K562 treated with DMSO at 1 percent for 4 hours (cell line): Measurements from ENCODE around the gene SERPINB12. TPM values are rescaled to one million over a fixed set of nuclear protein-coding genes. Genes with fewer than 3 reads are reported as not detected.

ENCODE experiments used
- total RNA-seq: library from RNA; unstranded; fragments of 300-600 nt; gene quantifications from 2 replicates; pipeline ENCODE4 v1.2.3, GENCODE V29; 2022; ENCODE audit not compliant: insufficient read depth

SERPINB12 gene
- total RNA-seq: not detected in 2 replicates

DNA sequence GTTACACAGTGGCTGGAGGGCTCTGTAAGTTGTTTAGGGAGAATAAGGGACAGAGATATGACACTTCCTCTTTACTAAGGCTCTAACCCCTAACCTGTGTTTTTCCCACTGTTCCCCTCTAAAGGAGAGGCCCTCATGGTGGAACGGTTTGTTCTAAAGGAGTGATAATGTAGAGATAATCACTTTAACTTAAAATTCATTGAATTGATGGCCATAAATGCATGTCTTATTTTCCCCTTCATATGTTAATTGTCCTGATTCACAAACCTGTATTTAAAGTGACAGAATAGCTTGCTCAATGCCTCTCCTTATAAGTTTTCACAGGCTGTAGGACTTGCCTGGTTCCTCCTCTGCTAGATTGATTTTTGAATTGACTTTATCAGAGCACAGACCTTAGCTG lies at the start of gene SERPINB12:
Gene SERPINB12 (plus strand): TSS at position 301 of the 400 bp plus-strand sequence. CDS start 13,791 bp downstream, outside the sequence.

GRCh38 chr18:63586966-63587365 lies 44.8 kb downstream of the SERPINB12 start, which contains the start of gene SERPINB13:
SERPINB13 (plus strand) TSS chr18:63587343; CDS start chr18:63588668, 1,325 bp downstream.

Other genes with a start within 250 kb of the SERPINB12 start
- 0.15 TPM in 1 of 2 replicates, not detected in the other for gene BCL2, start 222.6 kb upstream of the SERPINB12 start, total RNA-seq
- 7.9 and 14.7 TPM in 2 replicates for gene KDSR, start 175.2 kb upstream of the SERPINB12 start, total RNA-seq
- gene VPS4B, start 119.9 kb upstream of the SERPINB12 start, total RNA-seq: 7.1 and 10.4 TPM in 2 replicates
- gene SERPINB5, start 65.4 kb upstream of the SERPINB12 start, total RNA-seq: not detected in 2 replicates
- not detected in 2 replicates for gene SERPINB13, start 45.0 kb downstream of the SERPINB12 start, total RNA-seq
- not detected in 2 replicates for gene SERPINB4, start 101.9 kb downstream of the SERPINB12 start, total RNA-seq
- gene SERPINB3, start 119.5 kb downstream of the SERPINB12 start, total RNA-seq: not detected in 2 replicates
- not detected in 2 replicates for gene SERPINB11, start 160.6 kb downstream of the SERPINB12 start, total RNA-seq
- gene SERPINB7, start 233.0 kb downstream of the SERPINB12 start, total RNA-seq: not detected in 2 replicates